AG08396 (cell line): Measurements from ENCODE around the gene AKR1C8.
A peak's percentile ranks its signal among the peaks of the same experiment; 100 is the strongest.
"Not testable (repeated sequence)": the region's sequence is repeated elsewhere in the genome, so short reads cannot be mapped to it uniquely, and the experiment has no call there.

Source experiments
- DNase-seq: peaks from one replicate; pipeline ENCODE4 v3.0.0; 2012; ENCODE audit warnings: low spot score, mixed read lengths

Gene AKR1C8

GRCh38 chr10:5184987-5185775 lies at the start of gene AKR1C8:
Gene AKR1C8, minus strand, starts transcription at chr10:5185150. Its CDS starts 46 bp downstream, at chr10:5185104.
- DNase-seq = no peak

GRCh38 chr10:5234106-5234860 lies 49.3 kb upstream of the AKR1C8 start:
- DNase-seq = peak; percentile 20

GRCh38 chr10:5233324-5233723 lies 48.4 kb upstream of the AKR1C8 start:
- no peak for DNase-seq

GRCh38 chr10:5229019-5229418 lies 44.1 kb upstream of the AKR1C8 start:
- DNase-seq = no peak

- DNase-seq = not testable (repeated sequence)
These were observed 38.0 kb upstream of the AKR1C8 start for GRCh38 chr10:5222942-5223341.

GRCh38 chr10:5219262-5219661 lies 34.3 kb upstream of the AKR1C8 start:
- no peak for DNase-seq

- DNase-seq = no peak
These were observed 31.9 kb upstream of the AKR1C8 start for GRCh38 chr10:5216801-5217200.

- no peak for DNase-seq
These were observed 27.0 kb upstream of the AKR1C8 start for GRCh38 chr10:5211696-5212536.

GRCh38 chr10:5210261-5210660 lies 25.3 kb upstream of the AKR1C8 start:
- DNase-seq = not testable (repeated sequence)

- DNase-seq = not testable (repeated sequence)
These were observed 24.8 kb upstream of the AKR1C8 start for GRCh38 chr10:5209776-5210175.

- no peak for DNase-seq
These were observed 21.8 kb upstream of the AKR1C8 start for GRCh38 chr10:5206799-5207198.

- no peak for DNase-seq
These were observed 14.4 kb upstream of the AKR1C8 start for GRCh38 chr10:5199398-5199797.

GRCh38 chr10:5198386-5198785 lies 13.4 kb upstream of the AKR1C8 start:
- DNase-seq = no peak

- DNase-seq = no peak
These were observed 11.8 kb upstream of the AKR1C8 start, which contains the start of gene AKR1C4 for GRCh38 chr10:5196702-5197113. Gene AKR1C4, plus strand, starts transcription at chr10:5196837. Its CDS starts 31 bp downstream, at chr10:5196868.

GRCh38 chr10:5195727-5196374 lies 10.9 kb upstream of the AKR1C8 start:
- no peak for DNase-seq

- no peak for DNase-seq
These were observed 9.5 kb upstream of the AKR1C8 start for GRCh38 chr10:5194431-5194830.

- no peak for DNase-seq
These were observed 3.4 kb upstream of the AKR1C8 start for GRCh38 chr10:5188358-5188757.

GRCh38 chr10:5187867-5188266 lies 2.9 kb upstream of the AKR1C8 start:
- DNase-seq = no peak

- DNase-seq = no peak
These were observed 1.0 kb downstream of the AKR1C8 start for GRCh38 chr10:5183923-5184322.

GRCh38 chr10:5180503-5180902 lies 4.4 kb downstream of the AKR1C8 start:
- DNase-seq = not testable (repeated sequence)

GRCh38 chr10:5175581-5175980 lies 9.4 kb downstream of the AKR1C8 start:
- DNase-seq = not testable (repeated sequence)
